GM18517 (cell line): ENCODE measurements around the gene CCDC152.
"Not testable (repeated sequence)": the region's sequence is repeated elsewhere in the genome, so short reads cannot be mapped to it uniquely, and the experiment has no call there.

Experiments used
- ATAC-seq: cut with Tn5 transposase; IDR thresholded peaks from one replicate; pipeline ENCODE4 v1.9.1; 2021; ENCODE audit warnings: mild to moderate bottlenecking, moderate library complexity; ENCODE audit not compliant: unreplicated experiment

CCDC152 gene

GRCh38 chr5:42843675-42844292 lies 87.2 kb downstream of the CCDC152 start:
- ATAC-seq: no peak

DNA sequence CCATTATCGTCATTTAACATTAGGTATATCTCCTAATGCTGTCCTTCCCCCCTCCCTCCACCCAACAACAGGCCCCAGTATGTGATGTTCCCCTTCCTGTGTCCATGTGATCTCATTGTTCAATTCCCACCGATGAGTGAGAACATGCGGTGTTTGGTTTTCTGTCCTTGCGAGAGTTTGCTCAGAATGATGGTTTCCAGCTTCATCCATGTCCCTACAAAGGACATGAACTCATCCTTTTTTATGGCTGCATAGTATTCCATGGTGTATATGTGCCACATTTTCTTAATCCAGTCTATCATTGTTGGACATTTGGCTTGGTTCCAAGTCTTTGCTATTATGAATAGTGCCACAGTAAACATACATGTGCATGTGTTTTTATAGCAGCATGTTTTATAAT lies 87.8 kb downstream of the CCDC152 start:
- ATAC-seq: not testable (repeated sequence)

GRCh38 chr5:42848545-42848944 lies 91.9 kb downstream of the CCDC152 start:
- ATAC-seq: no peak

GRCh38 chr5:42851481-42851880 lies 94.9 kb downstream of the CCDC152 start:
- no peak for ATAC-seq
